Kidney tubule cell (primary cell): ENCODE measurements around the gene NAA20.

Source experiments
- DNase-seq: peaks from one replicate; pipeline ENCODE4 v3.0.0-alpha.2; 2018; ENCODE audit warnings: low spot score

NAA20 gene

GRCh38 chr20:20075032-20075431, 57.9 kb downstream of the NAA20 start:
- DNase-seq = no peak

- peak; percentile 29 for DNase-seq
Observed at GRCh38 chr20:20076297-20077065, 59.3 kb downstream of the NAA20 start.

GRCh38 chr20:20078041-20078440, 60.9 kb downstream of the NAA20 start:
- DNase-seq = no peak

- peak; percentile 14 for DNase-seq
Observed at GRCh38 chr20:20079102-20079784, 62.1 kb downstream of the NAA20 start.
